Gastroesophageal sphincter (tissue), 3 donors: ENCODE measurements around the gene SMC6.

ENCODE experiments used
- CTCF ChIP-seq, 4 experiments: fragments of 200-600 bp in 2 of 4; fragments of 450-650 bp in 2 of 4; sonication (generic) in 1 of 4; IDR thresholded peaks; one replicate each; pipeline ENCODE4 v1.5.1; 2017 to 2019; ENCODE audit warnings: antibody characterized with exemption in 4 of 4, mild to moderate bottlenecking in 2 of 4, moderate library complexity in 2 of 4
- POLR2A ChIP-seq, 2 donors: fragments of 450-650 bp; IDR thresholded peaks; one replicate each; pipeline ENCODE4 v1.6.1; 2017; ENCODE audit warnings: antibody characterized with exemption in 2 of 2, mild to moderate bottlenecking in 2 of 2, moderate library complexity in 1 of 2

GRCh38 chr2:17757321-17757720 is 3.7 kb upstream of the SMC6 start:
- TF ChIP-seq CTCF (IDR thresholded peaks at IDR 0.05) (no peak), POLR2A (IDR thresholded peaks at IDR 0.05) (no peak)
